Aortic smooth muscle cell (primary cell): ENCODE measurements around the gene PRKAB2. TPM values are rescaled to one million over a fixed set of nuclear protein-coding genes. Genes with fewer than 3 reads are reported as not detected.

Source experiments
- total RNA-seq: library from RNA; depleted of rRNA; stranded (reverse); fragments of >200 nt; gene quantifications from 2 replicates; pipeline ENCODE4 v1.2.3, GENCODE V29; 2014

Gene PRKAB2
- total RNA-seq: 7.7 and 10.8 TPM in 2 replicates

GRCh38 chr1:147172168-147173016, at the start of gene PRKAB2:
TSS of gene PRKAB2 (minus strand) at chr1:147172470. CDS start at chr1:147172144, 326 bp downstream.

Other genes starting within 250 kb of the PRKAB2 start
- gene NBPF12, start 234.1 kb downstream of the PRKAB2 start, total RNA-seq: 6.5 and 7.4 TPM in 2 replicates
- gene FMO5, start 52.9 kb upstream of the PRKAB2 start, total RNA-seq: 1.3 and 2.4 TPM in 2 replicates
- gene CHD1L, start 70.2 kb upstream of the PRKAB2 start, total RNA-seq: 41.5 and 45.6 TPM in 2 replicates